GM21423 (cell line): ENCODE measurements around the gene F10.

ENCODE experiments used
- ATAC-seq: cut with Tn5 transposase; IDR thresholded peaks from one replicate; pipeline ENCODE4 v1.9.1; 2021; ENCODE audit warnings: mild to moderate bottlenecking, moderate library complexity; ENCODE audit not compliant: unreplicated experiment

F10 gene

GRCh38 chr13:113129921-113130750, 7.5 kb downstream of the F10 start:
- ATAC-seq = no peak

GRCh38 chr13:113135281-113135760, 12.7 kb downstream of the F10 start:
- ATAC-seq = no peak

DNA sequence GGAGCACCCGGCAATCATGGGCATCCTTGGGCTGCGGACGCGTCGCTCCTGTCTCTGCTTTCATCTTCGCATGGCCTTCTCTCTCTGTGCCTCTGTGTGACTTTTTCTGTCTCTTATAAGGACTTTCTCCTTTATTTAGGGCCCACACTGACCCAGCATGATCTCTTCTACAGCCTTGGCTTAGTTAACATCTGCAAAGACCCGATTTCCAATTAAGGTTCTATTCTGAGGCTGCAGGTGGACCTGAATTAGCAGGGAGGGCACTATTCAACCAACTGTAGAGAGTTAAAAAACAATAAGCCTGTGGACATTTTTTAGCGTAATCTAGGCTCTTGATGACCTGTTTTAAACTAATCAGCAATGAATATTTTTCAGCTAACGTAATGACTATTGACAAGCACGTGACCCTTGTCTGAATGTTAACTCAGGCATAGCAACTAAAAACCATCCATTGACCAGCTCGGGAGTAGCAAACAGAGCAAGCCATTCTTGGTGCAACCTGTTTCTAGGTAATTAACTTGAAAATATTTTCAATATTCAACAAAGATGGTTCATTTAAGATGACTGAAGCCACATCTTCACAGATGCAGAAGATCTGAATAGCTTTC, 15.2 kb downstream of the F10 start:
- ATAC-seq = no peak

- ATAC-seq = no peak
Observed at GRCh38 chr13:113138792-113139551, 16.4 kb downstream of the F10 start.

DNA sequence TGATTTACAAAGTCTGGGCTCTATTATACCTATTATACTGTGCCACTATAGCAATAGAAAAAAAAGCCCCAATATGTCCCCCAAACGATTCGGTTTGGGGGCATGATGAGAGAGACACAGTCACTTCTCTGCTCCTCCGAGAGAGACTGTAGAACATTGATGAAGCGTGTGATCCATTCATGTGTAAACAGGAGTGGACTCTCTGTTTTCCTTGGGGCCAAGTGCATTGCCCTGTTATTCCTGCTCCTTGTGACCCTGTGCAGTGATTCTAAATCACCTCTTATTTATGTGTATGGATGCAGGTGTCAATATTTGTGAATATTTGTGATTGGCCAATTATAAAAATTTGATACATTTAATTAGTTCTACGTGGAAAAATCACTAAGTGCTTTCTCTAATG, 17.0 kb downstream of the F10 start:
- no peak for ATAC-seq

DNA sequence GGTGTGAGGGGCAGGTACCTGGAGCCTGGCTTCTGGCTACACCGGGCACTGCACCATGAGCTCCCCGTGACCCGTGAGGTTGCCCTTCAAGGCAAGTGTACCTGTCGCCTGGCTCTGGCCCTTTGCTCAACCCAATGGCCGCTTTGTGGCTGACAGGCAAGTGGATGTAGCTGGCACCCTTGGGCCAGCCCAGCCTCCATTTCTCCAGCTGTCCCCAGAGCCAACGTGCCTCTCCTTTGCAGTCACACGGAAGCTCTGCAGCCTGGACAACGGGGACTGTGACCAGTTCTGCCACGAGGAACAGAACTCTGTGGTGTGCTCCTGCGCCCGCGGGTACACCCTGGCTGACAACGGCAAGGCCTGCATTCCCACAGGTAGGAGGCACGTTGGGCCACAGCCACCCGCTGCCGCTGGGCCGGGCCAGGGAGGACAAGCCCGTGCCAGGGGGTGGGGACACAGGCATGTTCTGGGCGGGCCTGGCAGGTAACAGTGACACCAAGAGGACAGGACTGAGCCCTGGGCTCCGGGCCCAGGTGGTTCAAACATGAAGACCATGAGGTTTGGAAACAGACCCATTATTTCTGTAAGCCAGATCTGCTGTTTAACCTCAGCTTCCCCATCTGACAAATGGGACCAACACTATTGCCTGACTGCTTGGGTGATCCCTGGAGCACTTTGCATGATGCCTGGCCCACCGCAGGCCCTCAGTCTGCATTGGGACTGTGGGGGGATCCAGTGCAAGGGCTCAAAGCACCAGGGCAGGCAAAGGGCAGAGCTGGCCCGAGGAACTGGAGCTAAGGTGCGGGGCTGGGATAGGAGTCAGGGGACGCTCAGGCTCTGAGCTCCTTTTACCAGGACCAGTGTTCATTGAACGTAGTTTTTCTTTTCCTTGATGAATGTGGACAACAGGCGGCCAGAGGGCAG, 18.3 kb downstream of the F10 start:
- ATAC-seq = no peak

GRCh38 chr13:113141601-113141970, 19.0 kb downstream of the F10 start:
- ATAC-seq = no peak

GRCh38 chr13:113142876-113143275, 20.3 kb downstream of the F10 start:
- ATAC-seq = no peak

DNA sequence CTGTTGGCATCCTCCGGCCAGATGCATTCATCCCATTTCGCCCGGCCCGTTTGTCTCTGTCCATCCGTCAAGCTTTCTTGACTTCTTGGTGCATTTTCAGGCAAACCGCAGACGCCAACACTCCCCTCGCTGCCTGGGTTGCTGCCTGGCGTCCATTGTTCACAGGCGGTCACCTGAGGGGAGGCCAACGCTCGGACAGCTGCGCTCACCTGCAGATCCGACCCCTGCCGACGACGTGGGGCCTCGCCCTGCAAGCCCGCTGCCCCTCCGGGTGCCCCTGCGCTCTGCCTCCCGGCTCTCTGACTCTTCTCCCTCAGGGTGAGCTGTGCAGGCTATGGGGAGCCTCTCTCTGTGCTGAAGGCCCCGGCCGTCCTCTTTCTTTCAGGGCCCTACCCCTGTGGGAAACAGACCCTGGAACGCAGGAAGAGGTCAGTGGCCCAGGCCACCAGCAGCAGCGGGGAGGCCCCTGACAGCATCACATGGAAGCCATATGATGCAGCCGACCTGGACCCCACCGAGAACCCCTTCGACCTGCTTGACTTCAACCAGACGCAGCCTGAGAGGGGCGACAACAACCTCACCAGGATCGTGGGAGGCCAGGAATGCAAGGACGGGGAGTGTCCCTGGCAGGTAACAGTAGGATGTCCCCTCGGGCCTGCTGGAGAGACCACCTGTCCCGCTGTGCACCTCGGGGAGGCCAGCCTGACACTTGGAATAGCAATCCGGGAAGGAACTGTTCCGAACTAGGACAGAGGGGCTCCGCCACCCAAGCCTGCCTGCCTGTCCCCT, 21.1 kb downstream of the F10 start:
- ATAC-seq = no peak

- no peak for ATAC-seq
Observed at GRCh38 chr13:113144255-113144629, 21.6 kb downstream of the F10 start.

GRCh38 chr13:113145496-113145895, 22.9 kb downstream of the F10 start:
- no peak for ATAC-seq

- no peak for ATAC-seq
Observed at GRCh38 chr13:113145911-113146598, 23.5 kb downstream of the F10 start.

DNA sequence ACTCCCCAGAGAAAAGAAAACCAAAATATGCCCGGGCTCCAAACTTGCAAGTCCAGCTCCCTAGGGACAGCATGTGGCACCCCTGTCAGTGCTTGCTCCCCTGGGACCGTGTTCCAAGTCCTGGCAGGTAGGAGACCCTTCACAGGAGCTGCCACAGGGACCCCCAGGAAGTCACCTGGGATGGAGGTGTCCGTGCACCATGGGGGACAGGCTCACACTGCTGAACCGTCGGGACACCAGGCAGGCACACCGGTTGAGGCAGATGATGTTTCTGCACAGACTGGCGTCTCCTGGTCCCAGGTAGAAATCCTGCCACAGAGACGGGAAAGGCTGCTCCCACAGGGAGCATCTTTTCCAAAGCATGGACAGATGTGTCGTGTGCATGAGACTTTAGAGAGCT, 24.2 kb downstream of the F10 start:
- no peak for ATAC-seq

- ATAC-seq = no peak
Observed at GRCh38 chr13:113147206-113147605, 24.6 kb downstream of the F10 start.

DNA sequence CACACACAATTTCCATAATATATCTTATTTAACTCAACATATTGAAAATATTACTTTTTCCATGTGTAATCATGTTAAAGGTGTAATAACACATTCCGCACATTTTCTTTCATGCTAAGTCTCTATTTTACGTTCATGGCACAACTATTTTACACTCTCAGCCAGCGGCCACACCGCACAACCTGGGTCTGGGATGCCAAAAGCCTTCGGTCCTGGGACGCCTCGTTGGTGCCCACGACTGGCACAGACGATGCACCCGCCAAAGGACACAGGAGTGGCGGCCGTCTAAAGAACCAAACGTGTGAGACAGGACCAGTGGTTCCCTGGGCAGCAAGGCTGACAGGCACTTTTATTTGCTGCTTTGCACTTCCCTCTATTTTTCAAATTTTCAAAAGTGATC, 25.8 kb downstream of the F10 start:
- ATAC-seq = no peak

- no peak for ATAC-seq
Observed at GRCh38 chr13:113148940-113149503, 26.4 kb downstream of the F10 start.

GRCh38 chr13:113149711-113150549, 27.3 kb downstream of the F10 start:
- ATAC-seq = no peak
